Bronchial epithelial cell (primary cell): ENCODE results near the gene UBTD2. TPM values are rescaled to one million over a fixed set of nuclear protein-coding genes. Genes with fewer than 3 reads are reported as not detected.
A peak's percentile ranks its signal among the peaks of the same experiment; 100 is the strongest.
"Not testable (repeated sequence)": the region's sequence is repeated elsewhere in the genome, so short reads cannot be mapped to it uniquely, and the experiment has no call there.

Experiments used
- DNase-seq: peaks from one replicate; pipeline ENCODE4 v3.0.0-alpha.2; 2010; ENCODE audit warnings: low read depth
- FAIRE-seq: peaks from 2 replicates; lab custom pipeline; 2011; peaks lifted over from hg19 to GRCh38; lab: Jason Lieb, UNC
- H3K27me3 ChIP-seq: 2 replicates; pipeline ENCODE4 v1.5.1; 2011; ENCODE audit warnings: low read length; ENCODE audit not compliant: control insufficient read depth, insufficient read depth
- H3K36me3 ChIP-seq: 2 replicates; pipeline ENCODE4 v1.5.1; 2011; ENCODE audit warnings: low read length; ENCODE audit not compliant: control insufficient read depth, insufficient read depth
- H3K4me3 ChIP-seq: 2 replicates; pipeline ENCODE4 v1.5.1; 2011; ENCODE audit warnings: mild to moderate bottlenecking, low read depth, low read length, control low read depth
- total RNA-seq: library from RNA; depleted of rRNA; stranded (reverse); fragments of >200 nt; gene quantifications from 2 replicates; pipeline ENCODE4 v1.2.1, GENCODE V29; 2014
- TF ChIP-seq, protein P1 (sequence below): IDR thresholded peaks from 2 replicates; pipeline ENCODE4 v1.5.1; 2011; ENCODE audit warnings: mild to moderate bottlenecking, moderate library complexity, low read length, control low read depth, inconsistent platforms; ENCODE audit not compliant: insufficient read depth, severe bottlenecking

UBTD2 gene
- total RNA-seq, 1 donor from 2014 or later, result 20.8 TPM

DNA sequence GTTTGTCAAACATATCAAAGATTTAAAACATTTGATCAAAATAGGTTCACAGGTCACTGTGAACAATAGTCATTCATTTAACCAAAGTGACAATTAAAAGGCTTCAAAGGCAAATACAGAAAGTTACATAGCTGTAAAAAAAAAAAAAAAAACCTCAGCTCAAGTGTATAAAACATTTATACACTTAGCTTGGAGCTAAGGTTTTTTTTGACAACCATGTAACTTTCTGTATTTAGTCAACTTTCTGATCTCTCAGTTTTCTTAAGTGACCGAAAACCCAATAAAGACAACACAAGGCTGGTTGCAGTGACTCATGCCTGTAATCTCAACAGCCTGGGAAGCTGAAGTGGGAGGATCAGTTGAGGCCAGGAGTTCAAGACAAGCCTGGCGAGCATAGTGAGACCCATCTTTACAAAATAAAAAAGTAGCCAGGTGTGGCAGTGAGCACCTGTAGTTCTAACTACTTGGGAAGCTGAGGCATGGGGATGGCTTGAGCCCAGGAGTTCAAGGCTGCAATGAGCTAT is 16.4 kb upstream of the UBTD2 start:
- peak; percentile 42 for DNase-seq
- TF ChIP-seq, protein P1, sequence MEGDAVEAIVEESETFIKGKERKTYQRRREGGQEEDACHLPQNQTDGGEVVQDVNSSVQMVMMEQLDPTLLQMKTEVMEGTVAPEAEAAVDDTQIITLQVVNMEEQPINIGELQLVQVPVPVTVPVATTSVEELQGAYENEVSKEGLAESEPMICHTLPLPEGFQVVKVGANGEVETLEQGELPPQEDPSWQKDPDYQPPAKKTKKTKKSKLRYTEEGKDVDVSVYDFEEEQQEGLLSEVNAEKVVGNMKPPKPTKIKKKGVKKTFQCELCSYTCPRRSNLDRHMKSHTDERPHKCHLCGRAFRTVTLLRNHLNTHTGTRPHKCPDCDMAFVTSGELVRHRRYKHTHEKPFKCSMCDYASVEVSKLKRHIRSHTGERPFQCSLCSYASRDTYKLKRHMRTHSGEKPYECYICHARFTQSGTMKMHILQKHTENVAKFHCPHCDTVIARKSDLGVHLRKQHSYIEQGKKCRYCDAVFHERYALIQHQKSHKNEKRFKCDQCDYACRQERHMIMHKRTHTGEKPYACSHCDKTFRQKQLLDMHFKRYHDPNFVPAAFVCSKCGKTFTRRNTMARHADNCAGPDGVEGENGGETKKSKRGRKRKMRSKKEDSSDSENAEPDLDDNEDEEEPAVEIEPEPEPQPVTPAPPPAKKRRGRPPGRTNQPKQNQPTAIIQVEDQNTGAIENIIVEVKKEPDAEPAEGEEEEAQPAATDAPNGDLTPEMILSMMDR, result no peak
- H3K4me3 ChIP-seq, result no peak overlapping the region
- H3K27me3 ChIP-seq, result no peaks in the 10 kb centered on the region
- no peak for FAIRE-seq
- H3K36me3 ChIP-seq, result no peaks in the 10 kb centered on the region

DNA sequence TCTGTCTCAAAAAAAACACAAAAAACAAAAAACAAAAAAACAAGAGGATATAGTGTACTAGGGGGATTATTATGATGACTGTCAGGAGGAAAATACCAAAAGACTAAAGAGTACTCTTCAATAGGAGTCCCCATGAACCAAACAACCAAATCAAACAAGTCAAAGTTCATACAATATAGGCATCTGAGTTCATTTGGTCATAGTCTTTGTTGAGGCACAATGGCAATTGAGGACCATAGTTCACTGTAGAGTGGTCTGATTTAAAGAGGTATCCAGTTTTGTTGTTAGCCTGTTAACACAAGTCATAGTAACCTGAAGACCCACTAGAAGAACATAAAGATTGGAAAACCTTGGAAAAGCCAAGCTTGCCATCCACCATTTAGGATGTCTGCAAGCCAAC is 11.3 kb upstream of the UBTD2 start:
- Histone ChIP-seq H3K27me3 (no peaks in the 10 kb centered on the region), H3K4me3 (no peak overlapping the region), H3K36me3 (no peaks in the 10 kb centered on the region)
- TF ChIP-seq, protein P1, result no peak
- no peak for FAIRE-seq
- no peak for DNase-seq

DNA sequence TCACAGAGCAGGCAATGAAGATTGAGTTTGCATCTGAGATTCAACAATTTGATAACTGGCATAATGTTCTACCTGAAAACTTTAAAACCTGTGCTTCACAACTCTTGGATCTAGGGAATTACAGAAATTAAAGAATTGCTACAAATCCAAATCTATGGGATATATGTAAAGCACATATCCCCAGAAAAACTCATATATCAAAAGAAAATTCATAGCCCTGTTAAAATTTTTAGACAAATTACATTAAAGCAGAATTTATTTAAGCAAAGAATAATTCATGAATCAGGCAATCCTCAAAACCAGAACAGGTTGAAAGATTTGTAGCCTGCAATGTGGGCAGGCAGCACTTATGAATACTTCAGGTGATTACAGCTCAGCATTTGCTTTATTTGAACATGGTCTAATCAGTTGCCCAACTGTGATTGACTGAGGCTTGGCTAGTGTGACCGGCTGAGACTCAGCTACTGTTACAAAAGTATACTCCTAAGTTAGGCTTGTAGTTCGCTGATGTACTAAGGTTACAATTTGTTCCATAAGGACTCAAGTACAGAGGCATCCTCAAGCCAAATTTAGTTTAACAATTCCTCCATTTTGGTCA is 10.3 kb upstream of the UBTD2 start:
- TF ChIP-seq, protein P1, result no peak
- no peak for DNase-seq
- H3K27me3 ChIP-seq, result no peaks in the 10 kb centered on the region
- H3K4me3 ChIP-seq, result no peak overlapping the region
- no peaks in the 10 kb centered on the region for H3K36me3 ChIP-seq
- FAIRE-seq, result no peak

DNA sequence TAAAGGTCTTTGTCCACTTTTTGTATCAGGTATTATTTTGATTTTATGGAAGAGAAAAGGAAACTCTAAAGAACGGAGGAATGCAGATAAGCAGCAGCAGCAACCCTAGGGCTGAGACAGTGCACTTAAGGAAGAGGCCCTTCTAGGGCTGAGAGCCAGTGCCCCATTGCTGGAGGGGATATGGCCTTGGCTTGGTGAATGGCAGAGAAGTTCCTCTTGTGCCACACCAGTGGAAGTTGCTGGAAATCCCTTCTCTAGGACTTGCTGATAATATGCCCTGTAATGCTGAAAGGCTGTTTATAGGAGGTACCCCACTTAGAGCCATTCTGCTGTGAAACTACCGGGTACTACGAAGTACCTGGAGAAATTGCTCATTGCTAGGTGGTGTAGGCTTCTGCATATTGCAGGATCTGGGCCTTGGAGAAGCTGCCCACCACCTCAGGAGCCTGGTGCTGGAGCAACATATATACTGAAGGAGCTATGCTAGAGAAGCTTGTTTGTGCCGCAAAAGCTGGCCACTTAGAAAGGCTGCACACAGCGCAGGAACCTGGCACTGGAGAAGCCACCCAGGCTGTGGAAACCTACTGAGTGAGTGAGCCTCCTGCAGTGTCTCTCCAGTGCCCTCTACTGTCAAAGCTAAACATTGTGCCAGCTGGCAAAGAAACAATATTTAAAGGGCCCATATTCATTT is 9.6 kb upstream of the UBTD2 start:
- Histone ChIP-seq H3K27me3 (no peaks in the 10 kb centered on the region), H3K36me3 (no peaks in the 10 kb centered on the region), H3K4me3 (no peak overlapping the region)
- TF ChIP-seq, protein P1, result peak; percentile 91
- peak; percentile 65 for DNase-seq
- FAIRE-seq, result peak; percentile 90

DNA sequence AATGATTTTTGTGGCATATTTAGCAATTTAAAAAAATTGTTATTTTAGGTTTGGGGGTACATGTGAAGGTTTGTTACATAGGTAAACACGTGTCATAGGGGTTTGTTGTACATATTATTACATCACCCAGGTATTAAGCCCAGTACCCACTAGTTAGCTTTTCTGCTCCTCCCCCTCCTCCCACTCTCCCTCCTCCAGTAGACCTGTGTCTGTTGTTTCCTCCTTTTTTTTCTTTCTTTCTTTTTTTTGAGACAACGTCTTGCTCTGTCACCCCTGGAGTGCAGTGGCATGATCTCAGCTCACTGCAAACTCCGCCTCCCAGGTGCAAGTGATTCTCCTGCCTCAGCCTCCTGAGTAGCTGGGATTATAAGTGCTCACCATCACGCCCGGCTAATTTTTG is 8.3 kb upstream of the UBTD2 start:
- not testable (repeated sequence) for H3K27me3 ChIP-seq, FAIRE-seq, H3K36me3 ChIP-seq, H3K4me3 ChIP-seq, DNase-seq

DNA sequence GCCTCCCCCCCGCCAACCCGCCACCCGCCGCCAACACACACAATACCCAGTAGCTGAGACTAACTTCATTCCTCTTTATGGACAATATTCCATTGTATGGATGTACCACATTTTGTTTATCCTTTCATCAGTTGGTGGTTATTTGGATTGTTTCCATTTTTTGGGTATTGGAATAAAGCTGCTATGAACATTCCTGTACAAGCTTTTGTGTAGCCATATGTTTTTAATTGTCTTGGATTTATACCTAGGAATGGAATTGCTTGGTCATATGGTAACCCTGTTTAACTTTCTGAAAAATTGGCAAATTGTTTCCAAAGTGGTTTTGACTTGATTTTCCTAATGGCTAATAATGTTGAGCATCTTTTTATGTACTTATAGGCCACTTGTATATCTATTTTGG is 4.9 kb upstream of the UBTD2 start:
- H3K4me3 ChIP-seq, result no peak overlapping the region
- no peaks in the 10 kb centered on the region for H3K36me3 ChIP-seq
- TF ChIP-seq, protein P1, result no peak
- DNase-seq, result no peak
- no peak for FAIRE-seq
- no peaks in the 10 kb centered on the region for H3K27me3 ChIP-seq

DNA sequence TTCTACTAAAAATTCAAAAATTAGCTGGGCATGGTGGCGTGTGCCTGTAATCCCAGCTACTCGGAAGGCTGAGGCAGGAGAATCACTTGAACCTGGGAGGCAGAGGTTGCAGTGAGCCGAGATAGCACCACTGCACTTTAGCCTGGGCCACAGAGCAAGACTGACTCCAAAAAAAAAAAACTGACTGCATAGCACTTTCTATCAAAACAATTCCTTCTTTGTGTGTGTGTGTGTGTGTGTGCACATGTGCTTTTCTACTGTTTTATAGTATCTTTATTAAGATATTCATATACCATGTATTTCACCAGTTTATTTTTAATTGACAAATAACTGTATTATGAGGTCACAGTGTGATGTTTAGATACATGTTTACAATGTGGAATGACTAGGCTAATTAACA is 3.6 kb upstream of the UBTD2 start:
- not testable (repeated sequence) for DNase-seq, H3K27me3 ChIP-seq, H3K36me3 ChIP-seq, FAIRE-seq, H3K4me3 ChIP-seq
